GM21825 (cell line): ENCODE measurements around the gene DNAJC5G.

Source experiments
- ATAC-seq: cut with Tn5 transposase; IDR thresholded peaks from one replicate; pipeline ENCODE4 v1.9.1; 2021; ENCODE audit warnings: mild to moderate bottlenecking, moderate library complexity; ENCODE audit not compliant: unreplicated experiment

The DNAJC5G gene, protein sequence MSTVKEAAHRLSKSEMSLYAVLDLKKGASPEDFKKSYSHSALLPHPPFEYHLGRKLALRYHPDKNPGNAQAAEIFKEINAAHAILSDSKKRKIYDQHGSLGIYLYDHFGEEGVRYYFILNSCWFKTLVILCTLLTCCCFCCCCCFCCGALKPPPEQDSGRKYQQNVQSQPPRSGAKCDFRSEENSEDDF

DNA sequence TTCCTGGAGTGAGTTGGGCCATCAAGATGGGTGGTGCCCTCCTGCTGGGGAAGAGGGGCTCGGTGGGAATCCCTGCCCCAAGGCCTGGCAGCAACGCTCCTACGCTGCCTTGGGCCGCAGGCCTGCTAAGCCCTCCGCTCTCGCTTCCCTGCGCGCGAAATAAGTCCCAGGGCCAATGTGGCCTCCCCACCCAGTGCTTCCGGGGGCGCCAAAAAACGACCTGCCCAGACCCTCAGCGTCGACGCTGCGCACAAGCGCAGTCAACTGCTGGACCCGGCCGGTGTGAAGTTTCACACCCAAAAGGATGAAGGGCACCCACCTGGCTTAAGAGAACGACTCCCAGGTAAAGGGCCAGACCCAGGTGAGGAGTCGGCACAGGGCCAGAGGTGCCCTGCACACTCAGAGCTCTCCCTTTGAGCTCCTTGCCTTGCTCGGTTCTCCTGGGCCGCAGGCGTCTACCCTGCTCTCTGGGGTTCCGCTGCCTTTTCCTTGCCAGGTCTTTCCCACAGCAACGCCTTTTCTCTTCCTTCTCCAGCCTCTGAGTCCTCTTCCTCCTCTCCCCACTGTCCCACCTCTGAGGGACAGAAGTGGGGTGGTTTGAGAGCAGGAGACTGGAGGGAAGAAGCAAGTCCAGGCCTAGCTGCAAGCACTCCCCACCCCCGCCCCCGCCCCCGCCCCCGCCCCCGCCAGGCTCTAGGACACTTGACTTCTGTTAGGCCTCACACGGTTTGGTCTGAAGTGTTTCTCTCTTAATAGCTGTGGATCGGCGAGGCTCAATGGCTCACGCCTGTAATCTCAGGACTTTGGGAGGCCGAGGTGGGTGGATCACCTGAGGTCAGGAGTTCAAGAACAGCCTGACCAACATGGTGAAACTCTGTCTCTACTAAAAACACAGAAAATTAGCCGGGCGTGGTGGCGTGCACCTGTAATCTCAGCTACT is at the start of gene DNAJC5G:
DNAJC5G (plus strand) TSS at position 223 of the 940 bp plus-strand sequence. CDS start 1,296 bp downstream, outside the sequence.
- no peak for ATAC-seq

DNA sequence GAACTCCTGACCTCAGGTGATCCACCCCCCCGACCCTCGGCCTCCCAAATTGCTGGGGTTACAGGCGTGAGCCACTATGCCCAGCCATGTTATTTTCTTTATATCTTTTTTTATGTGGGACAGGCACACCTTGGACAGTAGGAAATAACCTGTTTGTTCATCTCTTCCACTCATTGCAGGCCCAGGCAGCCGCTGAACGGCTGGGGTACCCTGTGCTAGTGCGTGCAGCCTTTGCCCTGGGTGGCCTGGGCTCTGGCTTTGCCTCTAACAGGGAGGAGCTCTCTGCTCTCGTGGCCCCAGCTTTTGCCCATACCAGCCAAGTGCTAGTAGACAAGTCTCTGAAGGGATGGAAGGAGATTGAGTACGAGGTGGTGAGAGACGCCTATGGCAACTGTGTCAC is 49.7 kb upstream of the DNAJC5G start:
- ATAC-seq, result no peak

DNA sequence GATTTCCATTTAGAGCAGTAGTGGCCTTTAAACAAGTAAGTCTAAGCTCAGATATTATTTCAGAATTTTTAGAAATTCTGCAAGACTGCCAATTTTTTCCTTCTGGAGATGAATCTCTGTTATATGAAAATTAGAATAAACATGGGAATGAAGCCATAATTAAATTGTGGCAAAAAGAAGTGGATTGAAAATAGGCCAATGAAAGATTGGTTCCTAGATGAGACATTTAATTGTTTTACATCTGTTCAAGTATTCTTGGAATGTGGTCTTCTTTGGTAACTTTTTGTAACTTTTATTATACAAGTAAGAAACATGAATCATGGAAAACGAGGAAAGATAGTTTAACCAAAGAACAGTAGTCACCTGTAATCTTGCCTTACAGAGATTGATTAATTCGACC is 47.7 kb upstream of the DNAJC5G start:
- no peak for ATAC-seq

DNA sequence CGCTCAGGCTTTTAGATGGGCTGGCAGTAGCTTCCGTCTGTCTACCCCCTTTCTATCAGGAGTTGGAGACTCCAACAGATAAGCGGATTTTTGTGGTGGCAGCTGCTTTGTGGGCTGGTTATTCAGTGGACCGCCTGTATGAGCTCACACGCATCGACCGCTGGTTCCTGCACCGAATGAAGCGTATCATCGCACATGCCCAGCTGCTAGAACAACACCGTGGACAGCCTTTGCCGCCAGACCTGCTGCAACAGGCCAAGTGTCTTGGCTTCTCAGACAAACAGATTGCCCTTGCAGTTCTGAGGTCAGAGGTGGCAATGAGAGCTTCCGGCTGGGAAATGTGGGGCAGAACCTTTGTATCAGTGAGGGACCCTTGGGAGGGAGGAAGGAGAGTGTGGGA is 43.3 kb upstream of the DNAJC5G start:
- no peak for ATAC-seq

DNA sequence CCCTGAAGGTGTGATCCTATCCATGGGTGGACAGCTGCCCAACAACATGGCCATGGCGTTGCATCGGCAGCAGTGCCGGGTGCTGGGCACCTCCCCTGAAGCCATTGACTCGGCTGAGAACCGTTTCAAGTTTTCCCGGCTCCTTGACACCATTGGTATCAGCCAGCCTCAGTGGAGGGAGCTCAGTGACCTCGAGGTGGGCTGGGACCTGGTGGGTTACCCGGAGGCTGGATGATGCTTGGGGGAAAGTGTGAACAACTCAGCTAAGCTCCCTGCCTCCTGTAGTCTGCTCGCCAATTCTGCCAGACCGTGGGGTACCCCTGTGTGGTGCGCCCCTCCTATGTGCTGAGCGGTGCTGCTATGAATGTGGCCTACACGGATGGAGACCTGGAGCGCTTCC is 41.9 kb upstream of the DNAJC5G start:
- no peak for ATAC-seq

DNA sequence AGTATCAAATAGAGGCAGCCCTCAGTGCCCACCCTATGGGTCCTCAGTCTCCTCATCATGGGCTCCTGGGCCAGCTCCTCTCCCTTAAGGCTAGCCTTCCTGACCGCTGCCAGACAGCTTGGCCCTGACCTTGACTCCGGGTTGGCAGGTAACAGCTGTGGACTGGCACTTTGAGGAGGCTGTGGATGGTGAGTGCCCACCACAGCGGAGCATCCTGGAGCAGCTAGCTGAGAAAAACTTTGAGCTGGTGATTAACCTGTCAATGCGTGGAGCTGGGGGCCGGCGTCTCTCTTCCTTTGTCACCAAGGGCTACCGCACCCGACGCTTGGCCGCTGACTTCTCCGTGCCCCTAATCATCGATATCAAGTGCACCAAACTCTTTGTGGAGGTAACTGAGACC is 39.1 kb upstream of the DNAJC5G start:
- ATAC-seq, result no peak

DNA sequence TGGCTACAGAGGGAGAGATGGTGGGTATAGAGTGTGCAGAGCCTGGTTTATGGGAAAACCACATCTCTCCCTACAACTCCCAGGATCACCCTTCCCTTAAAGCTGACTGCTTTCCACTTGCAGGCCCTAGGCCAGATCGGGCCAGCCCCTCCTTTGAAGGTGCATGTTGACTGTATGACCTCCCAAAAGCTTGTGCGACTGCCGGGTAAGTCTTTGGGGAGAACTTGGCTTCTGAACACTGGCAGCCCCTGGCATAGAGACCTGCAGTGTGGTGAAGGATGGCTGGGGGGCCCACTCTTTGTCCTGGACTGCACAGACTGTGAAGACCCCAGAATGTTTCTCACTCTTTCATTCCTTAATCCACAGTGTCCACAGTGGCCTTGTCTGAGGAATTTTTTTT is 38.6 kb upstream of the DNAJC5G start:
- ATAC-seq, result no peak

DNA sequence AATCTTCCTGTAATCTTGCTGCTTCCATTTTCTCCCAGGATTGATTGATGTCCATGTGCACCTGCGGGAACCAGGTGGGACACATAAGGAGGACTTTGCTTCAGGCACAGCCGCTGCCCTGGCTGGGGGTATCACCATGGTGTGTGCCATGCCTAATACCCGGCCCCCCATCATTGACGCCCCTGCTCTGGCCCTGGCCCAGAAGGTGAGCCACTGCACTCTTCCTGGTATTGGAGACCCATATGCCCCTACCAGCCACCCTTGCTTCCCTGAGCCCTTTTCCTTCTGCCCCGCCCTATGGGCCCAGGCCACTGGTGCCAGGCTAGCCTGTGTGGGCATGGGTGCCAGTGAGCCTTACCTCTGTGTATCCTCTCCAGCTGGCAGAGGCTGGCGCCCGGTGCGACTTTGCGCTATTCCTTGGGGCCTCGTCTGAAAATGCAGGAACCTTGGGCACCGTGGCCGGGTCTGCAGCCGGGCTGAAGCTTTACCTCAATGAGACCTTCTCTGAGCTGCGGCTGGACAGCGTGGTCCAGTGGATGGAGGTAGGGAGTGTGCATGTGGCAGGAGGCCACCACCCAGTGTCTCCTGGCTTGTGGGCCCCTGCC is 37.8 kb upstream of the DNAJC5G start:
- no peak for ATAC-seq

DNA sequence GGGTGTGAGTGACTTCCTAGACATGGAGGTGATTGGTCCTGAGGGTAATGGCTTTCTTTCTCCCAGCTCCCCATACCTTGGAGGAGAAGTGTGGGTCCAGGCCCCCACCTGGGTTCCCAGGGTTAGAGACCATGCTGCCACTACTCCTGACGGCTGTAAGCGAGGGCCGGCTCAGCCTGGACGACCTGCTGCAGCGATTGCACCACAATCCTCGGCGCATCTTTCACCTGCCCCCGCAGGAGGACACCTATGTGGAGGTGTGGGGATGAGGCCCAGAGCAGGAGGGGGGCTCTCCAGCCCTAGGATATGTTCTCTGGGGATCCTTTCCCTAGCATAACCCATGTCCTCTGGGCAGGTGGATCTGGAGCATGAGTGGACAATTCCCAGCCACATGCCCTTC is 36.3 kb upstream of the DNAJC5G start:
- no peak for ATAC-seq

DNA sequence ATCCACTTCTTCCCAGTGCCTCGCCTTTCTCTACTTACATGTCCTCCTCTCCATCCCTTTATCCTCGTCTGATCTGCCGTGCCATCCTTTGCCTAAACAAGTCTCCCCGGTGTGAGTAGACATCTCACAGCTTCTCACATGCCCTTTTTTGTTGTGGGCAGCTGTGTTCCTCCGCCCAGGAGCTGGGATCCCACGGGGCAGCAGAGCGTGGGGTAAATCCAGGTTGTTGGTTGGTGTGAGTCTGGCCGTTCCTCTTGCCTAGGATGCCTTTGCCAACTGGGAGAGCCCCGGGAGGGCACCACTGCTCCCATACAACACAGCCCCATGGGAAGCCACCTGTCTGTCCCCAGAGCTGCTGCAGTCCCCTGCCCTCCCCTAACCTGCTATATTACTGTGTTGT is 34.8 kb upstream of the DNAJC5G start:
- no peak for ATAC-seq

DNA sequence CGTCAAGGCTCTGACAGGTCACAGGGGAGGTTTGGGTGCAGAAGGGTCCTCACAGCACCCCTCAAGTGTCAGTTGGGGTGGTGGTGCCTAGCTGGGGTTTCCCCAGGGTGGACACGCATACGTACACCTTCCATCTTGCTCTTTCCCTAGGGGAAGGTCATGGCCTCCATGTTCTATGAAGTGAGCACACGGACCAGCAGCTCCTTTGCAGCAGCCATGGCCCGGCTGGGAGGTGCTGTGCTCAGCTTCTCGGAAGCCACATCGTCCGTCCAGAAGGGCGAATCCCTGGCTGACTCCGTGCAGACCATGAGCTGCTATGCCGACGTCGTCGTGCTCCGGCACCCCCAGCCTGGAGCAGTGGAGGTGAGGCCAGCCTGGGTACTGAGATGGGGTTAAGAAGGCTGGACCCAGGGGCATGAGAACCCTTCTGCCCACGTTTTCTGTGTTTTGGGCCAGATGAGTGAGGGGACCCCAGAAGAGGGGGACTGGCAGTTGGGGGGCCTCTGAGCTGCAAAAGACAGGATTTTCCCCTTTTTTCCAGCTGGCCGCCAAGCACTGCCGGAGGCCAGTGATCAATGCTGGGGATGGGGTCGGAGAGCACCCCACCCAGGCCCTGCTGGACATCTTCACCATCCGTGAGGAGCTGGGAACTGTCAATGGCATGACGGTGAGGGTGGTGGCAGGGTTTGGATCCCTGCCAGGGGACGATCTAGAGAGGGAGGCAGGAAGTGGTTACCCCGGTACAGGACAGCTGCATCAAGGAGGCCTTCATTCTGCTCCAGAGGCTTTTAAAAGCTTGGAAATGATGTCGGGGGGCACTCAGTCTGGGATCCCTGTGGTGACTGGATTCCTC is 33.2 kb upstream of the DNAJC5G start:
- no peak for ATAC-seq

DNA sequence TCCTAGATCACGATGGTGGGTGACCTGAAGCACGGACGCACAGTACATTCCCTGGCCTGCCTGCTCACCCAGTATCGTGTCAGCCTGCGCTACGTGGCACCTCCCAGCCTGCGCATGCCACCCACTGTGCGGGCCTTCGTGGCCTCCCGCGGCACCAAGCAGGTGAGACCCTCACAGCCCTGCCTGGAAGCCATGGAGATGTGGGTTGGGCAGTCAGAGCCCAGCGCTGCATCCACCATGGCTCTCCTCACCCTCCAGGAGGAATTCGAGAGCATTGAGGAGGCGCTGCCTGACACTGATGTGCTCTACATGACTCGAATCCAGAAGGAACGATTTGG is 32.6 kb upstream of the DNAJC5G start:
- no peak for ATAC-seq

DNA sequence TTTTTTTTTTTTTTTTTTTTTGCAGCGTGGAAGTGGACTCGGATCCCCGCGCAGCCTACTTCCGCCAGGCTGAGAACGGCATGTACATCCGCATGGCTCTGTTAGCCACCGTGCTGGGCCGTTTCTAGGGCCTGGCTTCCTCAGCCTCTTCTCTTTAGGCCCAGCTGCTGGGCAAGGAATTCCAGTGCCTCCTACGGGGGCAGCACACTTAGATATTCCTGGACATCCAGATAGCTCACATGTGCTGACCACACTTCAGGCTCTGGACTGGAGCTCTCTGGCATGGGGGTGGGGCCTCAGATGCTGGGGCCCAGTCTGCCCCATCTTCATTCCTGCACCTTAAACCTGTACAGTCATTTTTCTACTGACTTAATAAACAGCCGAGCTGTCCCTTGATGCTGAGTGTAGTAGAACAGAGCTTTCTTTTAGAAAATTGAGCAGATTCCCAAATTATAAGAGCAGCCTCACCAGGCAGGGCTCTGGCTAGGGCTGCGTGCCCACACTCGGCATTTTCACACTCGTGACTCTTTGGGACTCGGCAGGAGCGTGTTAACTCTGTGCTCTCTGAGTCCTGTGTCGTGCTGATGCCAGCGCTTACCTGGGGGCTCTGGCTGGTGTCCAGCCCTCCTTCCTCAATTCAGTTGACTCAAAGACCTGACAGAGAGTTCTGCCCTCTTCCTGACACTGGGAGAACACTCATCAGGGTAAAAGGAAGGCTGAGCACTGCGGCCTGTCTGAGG is 31.7 kb upstream of the DNAJC5G start:
- ATAC-seq, result no peak

DNA sequence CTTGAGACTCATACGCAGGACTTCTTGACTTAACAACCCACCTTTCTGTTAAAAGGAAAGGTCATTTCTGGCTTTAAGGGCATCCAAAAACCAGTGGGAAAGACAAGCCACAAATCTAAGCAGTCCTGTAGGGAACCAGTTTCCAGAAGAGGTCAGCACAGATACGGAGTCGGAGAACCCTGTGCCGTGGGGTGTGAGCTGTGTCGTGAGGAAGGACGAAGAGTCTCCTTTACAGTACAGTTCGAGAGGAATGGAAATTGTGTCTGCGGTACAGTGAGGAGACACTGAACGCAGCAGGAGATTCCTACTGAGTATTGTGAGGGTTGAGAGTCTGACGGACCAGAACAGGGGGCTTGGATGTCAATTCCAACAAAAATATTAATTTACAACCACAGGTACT is 30.1 kb upstream of the DNAJC5G start:
- ATAC-seq, result no peak

DNA sequence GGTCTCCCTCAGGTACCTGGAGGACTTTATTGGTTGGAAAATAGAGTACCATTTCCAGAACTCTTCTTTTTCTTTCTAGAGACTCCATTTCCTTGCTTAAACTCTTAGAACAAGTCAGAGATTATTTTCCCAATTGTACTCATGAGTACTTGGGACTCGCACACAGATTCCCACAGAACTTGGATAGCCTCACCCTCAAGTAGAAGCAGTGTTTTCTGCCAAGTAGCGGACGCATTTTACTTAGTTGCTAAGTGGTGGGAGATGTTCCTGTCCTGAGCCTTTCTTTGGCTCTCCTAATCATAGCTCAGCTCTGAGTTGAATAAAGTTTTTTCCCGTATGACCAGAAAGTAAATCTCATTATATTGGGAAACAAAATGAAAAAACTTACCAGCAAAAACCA is 29.6 kb upstream of the DNAJC5G start:
- no peak for ATAC-seq

DNA sequence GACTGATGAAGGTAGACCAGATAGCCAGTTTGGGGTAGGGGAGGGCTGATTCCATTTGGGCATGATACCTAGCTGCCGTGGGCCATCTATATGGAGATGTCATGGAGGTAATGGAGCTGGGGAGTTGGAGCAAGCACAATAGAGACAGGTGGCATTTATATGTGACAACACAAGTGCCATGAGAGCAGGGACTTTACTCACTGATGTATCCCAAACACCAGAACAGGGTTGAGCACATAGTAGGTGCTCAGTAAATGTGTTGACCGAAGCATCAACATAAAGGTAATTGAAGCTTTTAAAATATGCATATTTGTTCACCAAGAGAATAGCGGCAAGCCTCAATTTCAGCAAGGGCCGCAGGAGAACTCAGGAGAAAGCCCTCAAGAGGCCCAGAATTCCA is 27.3 kb upstream of the DNAJC5G start:
- ATAC-seq, result no peak

DNA sequence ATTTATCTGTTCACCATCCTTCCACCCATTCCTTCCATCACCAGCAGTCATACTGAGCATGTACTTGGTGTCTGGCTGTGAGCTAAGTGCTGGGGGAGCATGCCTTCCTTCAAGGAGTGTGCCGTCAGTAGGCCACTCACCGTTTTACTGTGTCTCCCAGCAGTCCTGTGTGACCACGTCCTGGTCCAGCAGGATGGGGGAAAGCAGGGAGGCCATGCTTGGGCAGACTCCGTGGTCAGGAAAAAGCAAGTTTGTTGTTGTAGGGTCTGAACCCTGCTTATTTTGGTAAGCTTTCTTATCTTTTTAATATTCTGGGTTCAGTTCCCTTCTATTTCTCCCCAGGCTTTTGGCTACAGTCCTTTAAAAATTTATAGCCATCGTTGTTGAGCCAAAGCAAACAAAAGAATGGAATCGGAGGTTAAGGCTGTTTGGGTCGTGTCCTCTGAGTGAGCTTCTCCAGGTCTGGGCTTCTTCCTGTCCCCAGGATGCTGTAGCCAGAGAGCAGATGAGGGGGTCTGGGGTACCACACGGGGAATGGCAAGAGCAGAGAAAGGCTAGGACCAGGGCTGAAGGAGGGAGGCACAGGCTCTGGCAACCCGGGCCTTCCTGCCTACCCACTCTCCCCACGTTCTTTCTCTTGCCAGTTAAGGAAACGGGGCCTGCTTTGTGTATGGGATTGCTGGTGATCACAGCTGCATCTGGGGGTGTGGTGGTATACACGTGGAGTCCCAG is 25.9 kb upstream of the DNAJC5G start:
- ATAC-seq, result no peak

DNA sequence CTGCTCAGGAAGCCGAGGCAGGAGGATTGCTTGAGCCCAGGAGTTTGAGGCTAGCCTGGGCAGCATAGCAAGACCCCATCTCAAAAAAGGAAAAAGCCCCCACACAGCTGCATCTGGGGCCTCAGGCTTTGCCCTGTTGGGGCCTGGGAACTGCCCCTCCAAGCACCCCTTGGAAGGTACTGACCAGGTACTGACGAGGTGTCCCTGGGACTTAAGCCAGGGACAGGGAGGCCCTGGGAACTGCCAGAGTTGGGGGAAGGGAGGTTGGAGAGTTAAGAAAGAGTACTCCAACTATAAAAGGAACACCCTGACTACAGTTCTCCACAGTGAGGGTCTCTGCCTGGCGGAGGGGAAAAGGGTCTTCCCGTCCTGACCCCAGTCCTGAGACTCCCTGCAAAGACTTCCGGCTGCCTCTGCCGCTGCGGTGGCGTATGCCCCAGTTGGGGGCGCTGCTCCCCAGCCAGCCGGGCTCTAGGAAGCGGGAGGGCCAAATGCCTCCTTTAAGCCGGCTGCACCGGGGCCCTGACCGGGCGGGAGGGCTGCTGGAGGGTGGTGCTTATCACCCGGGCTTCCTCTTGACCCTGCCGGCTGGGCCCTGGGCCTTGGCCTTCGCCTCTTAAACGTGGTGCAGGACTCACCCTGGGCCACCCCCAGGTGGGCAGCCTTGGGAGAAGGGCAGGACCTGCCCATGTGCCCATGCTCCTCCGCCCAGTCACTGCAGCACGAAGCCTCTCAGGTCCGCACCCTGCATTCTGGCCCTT is 25.2 kb upstream of the DNAJC5G start:
- ATAC-seq, result no peak
